ENCODE data around the gene TDRKH.
"Not testable (repeated sequence)": the region's sequence is repeated elsewhere in the genome, so short reads cannot be mapped to it uniquely, and the experiment has no call there.

TDRKH gene

DNA sequence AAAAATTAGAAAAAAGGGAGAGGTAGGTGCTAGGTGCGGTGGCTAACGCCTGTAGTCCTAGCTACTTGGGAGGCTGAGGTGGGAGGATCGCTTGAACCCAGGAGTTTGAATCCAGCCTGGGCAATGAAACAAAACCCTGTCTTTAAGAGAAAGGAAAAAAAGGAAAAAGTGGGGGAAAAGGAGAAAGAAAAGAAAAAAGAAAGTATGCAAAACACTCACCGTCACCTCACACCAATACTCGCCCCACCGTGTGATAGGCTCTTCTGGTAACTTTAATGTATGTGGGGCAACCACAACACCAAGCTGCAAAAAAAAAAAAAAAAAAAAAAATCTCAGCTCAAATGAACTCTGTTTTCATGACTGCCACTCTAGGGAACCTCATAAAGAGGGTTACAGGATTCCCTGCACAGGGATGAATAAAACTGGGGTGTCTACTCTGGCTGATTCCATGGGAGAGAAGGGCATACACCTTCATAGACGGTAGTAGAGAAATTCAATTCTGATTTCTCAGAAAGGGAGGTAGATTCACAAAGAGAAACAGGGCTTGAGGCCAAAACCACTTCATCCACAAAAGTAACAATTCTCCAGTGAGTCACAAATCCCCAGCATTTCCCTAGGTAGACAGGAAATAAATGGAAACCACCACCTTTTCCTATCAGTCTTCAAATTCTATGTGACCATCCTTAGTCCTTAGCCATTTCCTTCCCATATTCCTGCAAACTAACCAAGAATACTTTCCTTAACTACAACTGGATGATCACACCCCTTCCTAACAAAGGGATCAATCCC lies 29.5 kb downstream of the TDRKH start:
- no peak for DNase-seq

DNA sequence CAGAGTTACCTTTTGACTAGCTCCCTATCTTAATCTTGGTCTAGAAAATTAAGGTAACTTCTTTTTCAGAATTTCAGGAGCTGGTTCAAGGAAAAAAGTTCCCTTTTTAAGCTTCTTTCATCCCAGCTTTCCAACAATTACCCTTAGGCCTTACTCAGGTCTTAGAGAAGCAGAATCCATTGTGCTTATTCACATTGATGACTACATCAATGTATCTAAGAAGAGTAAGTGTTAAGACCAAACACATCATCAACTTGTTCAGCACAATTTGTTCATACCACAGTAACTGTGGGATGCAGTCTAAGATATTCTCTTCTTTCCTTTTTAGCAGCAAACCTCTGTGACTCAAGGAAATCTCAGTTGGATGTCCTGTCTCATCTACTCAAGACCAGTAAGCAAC lies 31.1 kb downstream of the TDRKH start:
- DNase-seq = no peak

DNA sequence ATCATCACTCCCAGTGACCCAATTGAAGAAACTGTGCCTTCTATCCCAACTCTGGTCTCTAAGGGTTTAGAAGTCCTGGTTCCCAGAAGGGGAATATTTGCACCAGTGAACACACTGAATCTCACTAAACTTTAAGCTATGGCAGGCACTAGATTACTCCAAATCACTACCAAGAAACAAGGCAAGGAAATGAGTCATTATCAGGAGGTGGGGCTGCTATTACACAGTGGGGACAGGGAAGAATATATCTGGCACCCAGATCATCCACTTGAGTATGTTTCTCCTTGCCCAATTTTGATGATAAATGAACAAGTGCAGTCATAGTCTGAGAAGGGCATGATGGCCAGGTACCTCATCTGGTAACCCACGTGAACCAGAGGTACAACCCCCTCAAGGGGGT lies 34.0 kb downstream of the TDRKH start:
- DNase-seq = no peak

DNA sequence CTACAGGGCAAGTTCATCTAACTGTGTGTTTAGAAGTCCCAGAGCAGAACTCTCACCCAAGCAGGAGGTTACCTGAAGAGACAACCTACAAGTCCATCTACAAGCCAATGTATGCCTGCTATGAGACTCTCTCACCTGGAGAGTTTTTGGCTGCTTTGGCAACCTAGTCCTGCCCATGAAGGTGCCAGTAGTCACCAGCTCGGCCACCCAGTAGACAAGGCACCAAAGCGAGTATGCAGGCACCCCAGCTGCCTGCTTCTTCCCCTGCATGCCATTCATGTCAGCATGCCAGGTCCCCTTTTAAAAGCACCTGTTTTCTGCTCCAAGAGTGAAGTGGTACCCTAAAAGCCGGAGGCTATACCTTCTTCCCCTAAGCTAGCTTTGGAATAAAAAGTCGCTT lies 48.8 kb downstream of the TDRKH start:
- no peak for DNase-seq

DNA sequence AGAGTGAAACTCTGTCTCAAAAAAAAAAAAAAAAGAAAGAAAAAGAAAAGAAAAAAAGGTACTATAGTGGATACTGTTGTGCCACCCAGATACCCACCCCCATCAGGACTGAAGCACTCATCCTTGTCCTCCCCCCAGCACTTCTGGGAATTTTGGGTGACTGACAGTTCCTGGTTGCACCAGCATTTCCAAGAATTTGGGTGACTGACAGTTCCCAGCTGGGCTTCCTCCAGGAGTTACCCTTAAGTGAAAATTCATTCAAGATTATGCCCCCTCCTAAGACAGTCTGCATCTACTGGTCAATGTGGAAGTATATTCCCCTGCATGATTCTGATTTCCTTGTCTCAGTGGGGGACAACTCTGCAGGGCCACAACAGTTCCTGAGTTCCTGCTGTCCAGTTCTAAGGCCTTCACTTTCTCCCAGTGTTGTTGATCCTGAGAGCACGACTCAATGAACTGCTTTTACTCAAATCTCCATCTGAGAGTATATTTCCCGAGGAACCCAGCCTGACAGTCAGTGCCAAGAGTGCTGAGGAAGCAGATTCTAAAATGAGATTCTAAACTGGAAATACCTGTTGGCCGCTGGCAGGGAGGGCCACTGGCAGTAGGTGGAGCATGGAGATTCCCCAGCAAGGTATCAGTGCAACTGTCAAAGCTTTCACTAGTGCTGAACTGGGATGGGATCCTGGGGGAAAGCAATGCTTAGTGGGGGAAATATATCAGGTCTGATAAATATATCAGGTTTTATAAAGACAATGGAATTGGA lies 50.5 kb downstream of the TDRKH start:
- DNase-seq = no peak

DNA sequence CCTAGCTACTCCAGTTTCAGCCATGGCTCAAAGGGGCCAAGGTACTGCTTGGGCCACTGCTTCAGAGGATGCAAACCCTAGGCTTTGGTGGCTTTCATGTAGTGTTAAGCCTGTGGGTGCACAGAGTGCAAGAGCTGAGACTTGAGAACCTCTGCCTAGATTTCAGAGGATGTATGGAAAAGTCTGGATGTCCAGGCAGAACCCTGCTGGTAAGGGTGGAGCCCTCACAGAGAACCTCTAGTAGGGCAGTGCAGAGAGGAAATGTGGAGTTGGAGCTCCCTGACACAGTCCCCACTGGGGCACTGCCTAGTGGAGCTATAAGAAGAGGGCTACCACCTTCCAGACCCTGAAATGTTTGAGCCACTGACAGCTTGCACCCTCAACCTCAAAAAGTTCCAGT lies 52.8 kb downstream of the TDRKH start:
- no peak for DNase-seq

DNA sequence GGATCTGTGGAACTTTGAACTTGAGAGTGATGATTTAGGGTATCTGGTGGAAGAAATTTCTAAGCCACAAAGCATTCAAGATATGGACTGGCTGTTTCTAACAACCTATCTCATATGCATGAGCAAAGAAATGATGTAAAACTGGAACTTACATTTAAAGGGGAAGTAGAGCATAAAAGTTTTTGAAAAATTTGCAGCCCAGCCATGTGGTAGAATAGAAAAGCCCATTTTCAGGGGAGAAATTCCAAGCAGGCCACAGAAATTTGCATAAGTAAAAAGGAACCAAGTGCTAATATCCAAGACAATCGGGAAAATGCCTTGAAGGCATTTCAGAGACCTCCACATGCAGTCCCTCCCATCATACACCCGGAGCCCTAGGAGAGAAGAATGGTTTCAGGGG lies 53.3 kb downstream of the TDRKH start:
- no peak for DNase-seq

DNA sequence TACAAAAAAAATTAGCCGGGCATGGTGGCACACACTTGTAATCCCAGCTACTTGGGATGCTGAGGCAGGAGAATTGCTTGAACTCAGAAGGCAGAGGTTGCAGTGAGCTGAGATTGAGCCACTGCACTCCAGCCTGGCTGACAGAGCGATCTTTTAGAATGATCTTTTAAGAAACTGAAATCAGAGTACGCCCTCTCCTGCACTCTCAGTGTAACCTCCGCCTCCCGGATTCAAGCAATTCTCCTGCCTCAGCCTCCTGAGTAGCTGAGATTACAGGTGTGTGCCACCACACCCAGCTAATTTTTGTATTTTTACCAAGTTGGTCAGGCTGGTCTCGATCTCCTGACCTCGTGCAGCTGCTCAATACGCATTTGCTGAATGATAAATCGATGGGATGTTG lies 56.3 kb downstream of the TDRKH start:
- DNase-seq = not testable (repeated sequence)

DNA sequence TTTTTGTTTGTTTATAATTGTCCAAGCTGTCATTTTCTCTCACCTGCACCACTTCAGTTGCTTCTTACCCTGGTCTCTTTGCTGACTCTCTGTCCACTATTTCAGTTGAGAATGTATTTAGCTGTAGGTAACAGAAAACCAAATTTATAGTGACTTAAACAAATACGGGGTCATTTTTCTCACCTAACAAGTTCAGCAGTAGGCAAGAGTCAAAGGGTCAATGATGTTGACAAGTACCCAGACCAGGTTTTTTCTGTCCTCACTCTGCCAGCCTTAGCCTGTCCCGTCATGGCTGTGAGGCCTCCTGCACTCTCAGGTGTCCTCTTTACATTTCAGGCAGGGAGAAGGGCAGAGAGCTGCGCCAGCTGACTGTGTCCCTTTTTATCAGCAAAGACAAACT lies 57.2 kb downstream of the TDRKH start:
- no peak for DNase-seq

DNA sequence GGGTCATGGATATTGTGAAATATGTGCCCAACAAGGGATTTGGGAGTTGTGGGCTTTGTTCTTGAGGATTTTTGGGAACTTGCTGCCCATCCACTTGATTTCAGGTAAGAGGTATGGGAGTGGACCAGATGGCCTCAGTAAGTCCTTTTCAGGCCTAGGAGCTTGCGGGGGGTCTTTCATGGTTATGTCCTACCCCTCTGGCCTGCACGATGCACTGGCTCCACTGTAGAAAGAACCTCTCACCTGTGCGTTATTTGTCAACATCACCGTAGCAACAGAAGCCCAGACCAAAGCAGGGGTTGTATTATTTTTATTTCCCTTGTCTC lies 60.4 kb downstream of the TDRKH start:
- no peak for DNase-seq

DNA sequence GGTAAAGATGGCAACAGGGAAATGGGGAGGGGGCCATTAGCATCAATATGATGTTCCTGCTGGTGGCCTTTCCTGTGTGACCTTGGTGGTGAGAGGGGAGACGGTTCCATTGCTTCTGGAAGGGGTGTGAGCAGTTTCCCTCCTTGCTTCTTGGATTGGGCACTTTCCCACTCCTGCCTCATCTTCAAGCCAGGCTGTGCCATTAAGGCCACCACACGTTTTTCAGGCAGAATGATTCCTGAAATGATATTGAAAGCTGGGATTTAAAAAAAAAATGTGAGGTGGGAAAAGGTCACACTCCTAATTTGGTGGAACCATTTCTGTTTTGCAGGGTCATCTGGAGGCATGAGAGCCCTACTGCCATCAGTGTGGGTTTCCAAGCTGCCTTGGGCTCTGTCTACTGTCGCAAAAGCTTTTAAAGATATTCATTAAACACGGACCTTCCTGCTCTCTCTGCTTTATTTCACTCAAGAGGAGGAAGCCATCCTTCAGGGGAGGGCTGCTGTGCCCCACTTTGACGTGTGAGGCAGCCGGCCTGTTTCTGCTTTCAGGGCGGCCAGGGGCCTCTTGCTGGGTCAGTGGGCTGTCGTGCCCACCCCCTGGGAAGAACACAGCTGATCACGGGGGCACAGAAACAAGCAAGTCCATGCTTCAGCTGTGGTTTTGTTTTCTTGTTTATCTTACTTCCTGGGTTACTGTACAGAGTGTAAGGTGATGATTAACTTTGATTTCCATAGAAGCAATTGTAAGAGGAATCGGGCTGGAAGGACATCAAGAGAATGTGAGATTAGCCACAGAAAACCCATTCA lies 60.9 kb downstream of the TDRKH start:
- no peak for DNase-seq

DNA sequence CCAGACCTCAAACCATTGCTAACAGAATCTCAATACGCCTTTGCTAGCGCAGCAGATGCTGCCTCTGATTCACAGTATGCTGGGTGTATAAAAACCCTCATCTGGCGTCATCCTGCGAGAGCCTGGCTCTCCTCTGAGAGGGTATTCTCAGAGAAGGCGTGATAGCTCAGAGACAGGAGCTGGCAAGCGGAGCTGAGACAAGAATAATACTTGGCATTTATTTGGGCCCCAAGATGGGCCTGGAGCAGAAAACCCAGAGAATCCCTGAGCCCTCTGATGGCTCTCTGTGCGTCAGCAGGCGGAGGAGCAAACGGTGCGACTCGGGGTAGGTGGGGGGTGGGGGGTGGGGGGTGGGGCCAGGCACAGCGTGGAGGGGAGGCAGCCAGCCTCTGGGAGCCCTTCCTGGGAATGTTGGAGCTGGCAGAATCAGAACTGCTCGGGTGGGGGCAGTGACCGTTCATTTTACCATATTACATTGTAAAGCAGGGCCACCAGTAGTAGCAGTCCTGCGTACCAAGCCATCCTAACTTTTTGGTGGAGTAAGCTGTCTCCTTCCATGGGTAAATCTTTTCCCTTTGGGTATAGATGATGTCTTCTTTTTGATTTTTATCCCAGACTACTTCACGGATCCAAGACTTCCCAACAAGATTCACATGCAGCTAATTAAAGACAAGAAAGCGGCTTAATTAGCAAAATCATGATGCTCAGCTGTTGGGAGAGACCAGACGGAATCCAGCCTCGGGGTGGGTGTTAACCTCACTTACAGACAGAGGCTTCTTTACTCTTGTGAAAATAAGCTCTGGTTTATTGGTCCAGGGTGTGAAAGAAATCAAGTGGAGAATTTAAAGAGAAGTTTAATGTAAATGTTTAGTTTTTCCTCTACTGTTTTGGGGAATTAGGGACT lies 61.9 kb downstream of the TDRKH start:
- DNase-seq = no peak

DNA sequence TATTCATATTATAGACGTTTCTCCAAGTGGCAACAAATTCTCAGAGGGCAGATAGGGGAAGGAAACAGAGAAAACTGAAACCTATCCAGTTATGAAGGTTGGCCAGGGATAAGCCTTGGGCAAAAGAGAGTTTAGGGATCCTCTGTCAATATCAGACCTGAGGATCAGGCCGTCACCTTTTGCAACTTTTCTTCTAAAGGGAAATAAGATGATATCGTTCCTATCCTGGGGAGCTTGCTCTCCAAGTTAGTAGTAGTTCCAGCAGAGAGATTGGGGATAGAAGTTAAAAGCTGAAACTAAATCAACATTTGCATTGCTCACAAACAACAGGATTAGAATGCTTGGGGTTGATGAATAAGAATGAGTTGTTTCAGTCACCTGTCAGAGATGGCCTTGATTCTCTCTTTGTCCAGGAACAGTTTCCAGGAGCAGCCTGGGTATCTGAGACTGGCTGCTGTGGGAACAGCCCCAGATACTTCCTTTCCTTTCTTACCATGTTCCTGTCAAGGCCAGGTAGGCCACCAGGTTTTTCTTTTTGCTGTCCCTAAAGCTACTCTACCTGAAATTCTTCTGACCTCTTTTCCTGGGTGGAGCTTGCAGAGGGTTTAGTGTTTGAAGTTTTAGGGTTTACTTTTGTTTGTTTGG lies 66.5 kb downstream of the TDRKH start:
- no peak for DNase-seq

Data from NCI-H187 (cell line).